ENCODE results near the gene RBM20. TPM values are rescaled to one million over a fixed set of nuclear protein-coding genes. Genes with fewer than 3 reads are reported as not detected.

RBM20 gene
- total RNA-seq, 4 donors from 2014 or later, result 7.4 to 18.4 (median 10.2) TPM

DNA sequence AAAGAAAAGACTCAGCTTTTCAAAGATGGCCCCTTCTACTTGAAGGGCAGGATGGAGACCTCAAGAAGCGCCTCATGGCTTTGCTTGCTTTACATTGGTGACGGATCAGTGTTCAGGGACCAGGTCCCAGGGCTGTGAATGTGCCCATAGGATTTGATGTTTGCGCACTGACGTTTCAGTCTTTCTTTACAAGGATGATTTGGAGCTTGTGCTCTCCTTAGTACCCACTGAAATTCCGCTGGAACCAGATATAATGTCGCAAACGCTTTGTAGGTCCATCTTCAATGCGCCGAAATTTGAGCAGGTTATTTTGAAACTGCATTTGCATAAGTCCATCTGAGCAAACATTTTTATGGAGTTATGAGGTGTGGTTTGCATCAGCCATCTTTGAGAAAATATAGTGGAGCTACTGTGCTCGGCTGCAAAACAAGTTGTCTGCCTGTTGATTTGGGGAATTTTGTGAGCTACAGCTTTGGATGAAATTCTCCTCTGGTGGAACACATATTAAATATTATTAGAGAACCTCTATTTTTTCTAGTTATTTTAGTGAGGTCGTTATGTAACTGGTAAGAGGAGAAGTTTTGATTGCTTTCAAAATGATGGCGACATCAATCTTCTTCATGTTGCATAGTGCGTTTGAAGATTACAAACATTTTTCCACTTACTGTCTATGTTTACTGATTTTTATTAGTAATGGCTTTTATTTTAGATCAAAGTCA lies 2.4 kb downstream of the RBM20 start:
- no peak for DNase-seq
- Histone ChIP-seq H3K27me3 (peaks cover 0 to 4% (median 0%) of the 10 kb centered on the region in 3 donors), H3K27ac (peak overlapping the region in 1 of 4 donors; percentile 9), H3K4me3 (no peak overlapping the region), H3K36me3 (no peaks in the 10 kb centered on the region), H3K4me1 (peaks cover 12 to 19% of the 10 kb centered on the region in 2 donors), H3K9me3 (no peaks in the 10 kb centered on the region)
- TF ChIP-seq, protein P1, sequence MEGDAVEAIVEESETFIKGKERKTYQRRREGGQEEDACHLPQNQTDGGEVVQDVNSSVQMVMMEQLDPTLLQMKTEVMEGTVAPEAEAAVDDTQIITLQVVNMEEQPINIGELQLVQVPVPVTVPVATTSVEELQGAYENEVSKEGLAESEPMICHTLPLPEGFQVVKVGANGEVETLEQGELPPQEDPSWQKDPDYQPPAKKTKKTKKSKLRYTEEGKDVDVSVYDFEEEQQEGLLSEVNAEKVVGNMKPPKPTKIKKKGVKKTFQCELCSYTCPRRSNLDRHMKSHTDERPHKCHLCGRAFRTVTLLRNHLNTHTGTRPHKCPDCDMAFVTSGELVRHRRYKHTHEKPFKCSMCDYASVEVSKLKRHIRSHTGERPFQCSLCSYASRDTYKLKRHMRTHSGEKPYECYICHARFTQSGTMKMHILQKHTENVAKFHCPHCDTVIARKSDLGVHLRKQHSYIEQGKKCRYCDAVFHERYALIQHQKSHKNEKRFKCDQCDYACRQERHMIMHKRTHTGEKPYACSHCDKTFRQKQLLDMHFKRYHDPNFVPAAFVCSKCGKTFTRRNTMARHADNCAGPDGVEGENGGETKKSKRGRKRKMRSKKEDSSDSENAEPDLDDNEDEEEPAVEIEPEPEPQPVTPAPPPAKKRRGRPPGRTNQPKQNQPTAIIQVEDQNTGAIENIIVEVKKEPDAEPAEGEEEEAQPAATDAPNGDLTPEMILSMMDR (IDR thresholded peaks at IDR 0.05 in 4 of 5, conservative IDR thresholded peaks at IDR 0.05 in 1 of 5), result no peak
- no peak for TF ChIP-seq POLR2A (IDR thresholded peaks at IDR 0.05)
- ATAC-seq, result no peak
- intact Hi-C loops (cut with DNase I; ENCODE audit: low total_unique reads), result no loop called here
- in situ Hi-C loops (cut with MboI; ENCODE audit: low sequenced_read_pairs in 4 of 4), result no loop called here

DNA sequence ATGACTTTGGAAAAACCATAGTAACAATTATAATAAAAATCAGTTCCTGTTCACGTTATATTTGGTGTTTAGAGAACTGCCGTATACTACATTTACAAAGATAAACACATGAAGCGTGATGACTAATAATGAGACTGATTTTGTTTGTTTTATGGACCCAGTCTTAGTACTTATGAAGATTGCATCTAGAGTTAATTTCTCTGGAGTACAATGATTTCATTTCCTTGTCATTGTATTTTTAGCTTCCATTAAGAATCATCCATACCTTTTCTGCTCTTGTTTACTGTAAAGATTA lies 2.9 kb downstream of the RBM20 start:
- Histone ChIP-seq H3K27ac (peak overlapping the region in 1 of 4 donors; percentile 9), H3K36me3 (no peaks in the 10 kb centered on the region), H3K27me3 (peaks cover 0 to 4% (median 0%) of the 10 kb centered on the region in 3 donors), H3K9me3 (no peaks in the 10 kb centered on the region), H3K4me3 (no peak overlapping the region), H3K4me1 (peaks cover 12 to 19% of the 10 kb centered on the region in 2 donors)
- intact Hi-C loops (cut with DNase I; ENCODE audit: low total_unique reads) (no loop called here), in situ Hi-C loops (cut with MboI; ENCODE audit: low sequenced_read_pairs in 4 of 4) (no loop called here)
- TF ChIP-seq POLR2A (IDR thresholded peaks at IDR 0.05), result no peak
- TF ChIP-seq, protein P1 (IDR thresholded peaks at IDR 0.05 in 4 of 5, conservative IDR thresholded peaks at IDR 0.05 in 1 of 5), result no peak
- no peak for DNase-seq
- ATAC-seq, result no peak

DNA sequence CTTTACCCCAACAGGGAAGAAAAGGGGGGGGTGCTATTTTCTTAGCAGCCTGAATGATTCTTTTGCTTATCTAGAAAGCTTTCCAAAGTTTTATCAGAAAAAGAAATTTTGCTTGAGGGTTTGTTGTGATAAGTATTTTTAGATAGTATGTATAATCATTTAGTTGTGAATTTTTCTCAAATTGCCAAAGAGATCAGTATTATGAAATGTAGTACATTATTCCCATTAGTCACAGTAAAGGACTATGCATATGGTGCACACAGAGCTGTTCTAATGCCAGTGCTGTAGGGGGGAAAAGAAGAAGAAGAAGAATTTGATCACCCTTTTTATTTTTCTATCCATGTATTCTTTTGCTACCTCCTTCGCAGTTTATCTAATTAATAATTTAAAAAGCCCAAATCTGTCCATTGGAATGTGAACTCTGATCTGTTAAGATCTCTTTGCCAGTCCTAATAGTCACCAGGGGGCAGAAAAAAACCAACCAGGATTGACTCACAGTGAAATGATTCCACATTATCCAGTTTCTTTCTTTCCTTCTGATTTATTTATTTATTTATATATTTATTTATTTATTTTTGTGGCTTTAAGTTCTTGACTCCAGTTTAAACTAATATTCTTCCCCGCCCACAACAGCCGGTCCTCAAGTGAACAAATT lies 4.7 kb downstream of the RBM20 start:
- TF ChIP-seq POLR2A (IDR thresholded peaks at IDR 0.05), result no peak
- TF ChIP-seq, protein P1 (IDR thresholded peaks at IDR 0.05 in 4 of 5, conservative IDR thresholded peaks at IDR 0.05 in 1 of 5), result peak in 1 of 5 experiments; percentile 20
- intact Hi-C loops (cut with DNase I; ENCODE audit: low total_unique reads) (loop anchor here (2.0 kb wide), 1 partner anchor 14 kb away; no protein-coding TSS in a partner anchor), in situ Hi-C loops (cut with MboI; ENCODE audit: low sequenced_read_pairs in 4 of 4) (no loop called here)
- Histone ChIP-seq H3K27ac (no peak overlapping the region), H3K27me3 (peaks cover 0 to 4% (median 0%) of the 10 kb centered on the region in 3 donors), H3K4me3 (no peak overlapping the region), H3K9me3 (no peaks in the 10 kb centered on the region), H3K36me3 (no peaks in the 10 kb centered on the region), H3K4me1 (peaks cover 8 to 15% of the 10 kb centered on the region in 2 donors)
- no peak for ATAC-seq
- DNase-seq, result no peak

DNA sequence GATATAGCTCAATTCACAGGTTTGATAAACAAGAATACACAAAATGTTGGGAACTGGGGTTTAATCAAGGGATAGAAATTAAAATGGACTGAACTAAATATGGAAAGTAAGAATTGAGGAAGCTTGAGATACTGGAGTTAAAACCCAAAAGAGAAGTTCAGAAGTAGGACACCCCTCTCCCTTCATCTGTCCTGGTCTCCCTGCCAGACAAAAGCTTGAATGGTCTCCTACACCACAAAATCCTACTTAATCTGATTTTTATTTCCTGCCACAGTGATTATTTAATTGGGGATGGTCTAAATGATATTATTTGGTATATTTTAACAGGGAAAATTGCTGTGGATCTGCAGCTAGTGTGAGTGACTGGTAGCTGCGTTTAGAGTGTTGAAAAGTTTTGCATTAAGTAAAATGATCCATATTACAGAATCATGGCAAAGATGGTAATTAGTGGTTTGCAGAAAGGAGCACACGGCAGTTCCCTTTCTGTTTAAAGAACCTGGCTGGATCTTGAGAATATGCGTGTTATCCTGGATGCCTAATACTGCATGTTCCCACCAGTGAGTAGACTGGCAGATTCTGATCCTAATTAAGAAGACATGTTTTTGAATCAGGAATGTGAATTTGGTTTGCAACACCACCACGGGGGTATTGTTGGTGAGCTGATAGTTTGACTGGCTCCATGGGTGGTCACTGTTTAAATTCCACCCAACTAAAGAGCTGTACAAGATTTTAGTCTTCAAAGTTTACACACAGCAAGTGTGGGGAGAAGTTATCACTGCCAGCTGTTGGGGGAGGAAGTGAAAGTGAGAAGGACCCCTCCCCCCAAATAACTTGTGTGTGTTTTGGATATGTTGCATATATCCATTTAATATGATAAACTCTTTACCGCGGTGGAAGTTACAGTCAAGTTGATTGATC lies 5.5 kb downstream of the RBM20 start:
- ATAC-seq (no peak), DNase-seq (no peak)
- Histone ChIP-seq H3K4me3 (no peak overlapping the region), H3K36me3 (no peaks in the 10 kb centered on the region), H3K4me1 (peaks cover 8 to 15% of the 10 kb centered on the region in 2 donors), H3K27ac (peak overlapping the region in 2 of 4 donors; percentile 23 to 69), H3K27me3 (peaks cover 0 to 4% (median 0%) of the 10 kb centered on the region in 3 donors), H3K9me3 (no peaks in the 10 kb centered on the region)
- TF ChIP-seq POLR2A (IDR thresholded peaks at IDR 0.05), result no peak
- TF ChIP-seq, protein P1 (IDR thresholded peaks at IDR 0.05 in 4 of 5, conservative IDR thresholded peaks at IDR 0.05 in 1 of 5), result no peak
- in situ Hi-C loops (cut with MboI; ENCODE audit: low sequenced_read_pairs in 4 of 4), result no loop called here
- intact Hi-C loops (cut with DNase I; ENCODE audit: low total_unique reads), result loop anchor here (2.0 kb wide), 1 partner anchor 13 kb away; no protein-coding TSS in a partner anchor
